ENCODE measurements around the gene MRPL2.

DNA sequence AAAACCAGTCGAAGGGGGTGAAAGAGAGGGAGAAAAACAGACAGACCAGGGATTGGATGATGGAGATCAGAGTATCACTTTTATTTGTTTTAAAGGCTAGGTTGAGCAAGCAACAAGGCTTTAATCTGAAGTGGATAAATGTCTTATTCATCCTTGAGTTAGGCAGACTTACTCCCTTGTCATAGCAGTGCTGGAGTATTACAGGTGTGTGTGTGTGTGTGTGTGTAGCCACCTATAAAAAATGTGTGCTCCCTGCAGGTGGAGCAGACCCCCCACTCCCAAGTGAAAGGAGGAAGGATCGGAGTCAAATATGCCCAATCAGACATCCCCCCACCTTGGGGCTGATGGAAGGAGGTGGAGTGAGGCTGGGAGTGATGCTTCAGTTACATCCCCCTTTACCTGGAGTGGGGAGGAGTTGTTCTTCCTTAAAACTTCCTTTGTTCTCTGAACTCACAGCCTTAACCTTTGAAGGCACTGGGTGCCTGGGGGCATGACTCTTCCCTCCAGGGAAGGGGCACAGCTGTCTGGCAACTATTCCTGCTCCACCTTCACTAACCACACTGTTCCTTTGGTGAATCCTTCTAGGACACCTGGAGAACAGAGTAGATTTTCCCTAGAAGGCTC lies 44.1 kb upstream of the MRPL2 start:
- TF ChIP-seq ZNF324 (tag by site-specific recombination; IDR thresholded peaks at IDR 0.05): no peak
- TF ChIP-seq, protein P1, sequence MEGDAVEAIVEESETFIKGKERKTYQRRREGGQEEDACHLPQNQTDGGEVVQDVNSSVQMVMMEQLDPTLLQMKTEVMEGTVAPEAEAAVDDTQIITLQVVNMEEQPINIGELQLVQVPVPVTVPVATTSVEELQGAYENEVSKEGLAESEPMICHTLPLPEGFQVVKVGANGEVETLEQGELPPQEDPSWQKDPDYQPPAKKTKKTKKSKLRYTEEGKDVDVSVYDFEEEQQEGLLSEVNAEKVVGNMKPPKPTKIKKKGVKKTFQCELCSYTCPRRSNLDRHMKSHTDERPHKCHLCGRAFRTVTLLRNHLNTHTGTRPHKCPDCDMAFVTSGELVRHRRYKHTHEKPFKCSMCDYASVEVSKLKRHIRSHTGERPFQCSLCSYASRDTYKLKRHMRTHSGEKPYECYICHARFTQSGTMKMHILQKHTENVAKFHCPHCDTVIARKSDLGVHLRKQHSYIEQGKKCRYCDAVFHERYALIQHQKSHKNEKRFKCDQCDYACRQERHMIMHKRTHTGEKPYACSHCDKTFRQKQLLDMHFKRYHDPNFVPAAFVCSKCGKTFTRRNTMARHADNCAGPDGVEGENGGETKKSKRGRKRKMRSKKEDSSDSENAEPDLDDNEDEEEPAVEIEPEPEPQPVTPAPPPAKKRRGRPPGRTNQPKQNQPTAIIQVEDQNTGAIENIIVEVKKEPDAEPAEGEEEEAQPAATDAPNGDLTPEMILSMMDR (tag by site-specific recombination; IDR thresholded peaks at IDR 0.05): no peak
- TF ChIP-seq, protein P2, sequence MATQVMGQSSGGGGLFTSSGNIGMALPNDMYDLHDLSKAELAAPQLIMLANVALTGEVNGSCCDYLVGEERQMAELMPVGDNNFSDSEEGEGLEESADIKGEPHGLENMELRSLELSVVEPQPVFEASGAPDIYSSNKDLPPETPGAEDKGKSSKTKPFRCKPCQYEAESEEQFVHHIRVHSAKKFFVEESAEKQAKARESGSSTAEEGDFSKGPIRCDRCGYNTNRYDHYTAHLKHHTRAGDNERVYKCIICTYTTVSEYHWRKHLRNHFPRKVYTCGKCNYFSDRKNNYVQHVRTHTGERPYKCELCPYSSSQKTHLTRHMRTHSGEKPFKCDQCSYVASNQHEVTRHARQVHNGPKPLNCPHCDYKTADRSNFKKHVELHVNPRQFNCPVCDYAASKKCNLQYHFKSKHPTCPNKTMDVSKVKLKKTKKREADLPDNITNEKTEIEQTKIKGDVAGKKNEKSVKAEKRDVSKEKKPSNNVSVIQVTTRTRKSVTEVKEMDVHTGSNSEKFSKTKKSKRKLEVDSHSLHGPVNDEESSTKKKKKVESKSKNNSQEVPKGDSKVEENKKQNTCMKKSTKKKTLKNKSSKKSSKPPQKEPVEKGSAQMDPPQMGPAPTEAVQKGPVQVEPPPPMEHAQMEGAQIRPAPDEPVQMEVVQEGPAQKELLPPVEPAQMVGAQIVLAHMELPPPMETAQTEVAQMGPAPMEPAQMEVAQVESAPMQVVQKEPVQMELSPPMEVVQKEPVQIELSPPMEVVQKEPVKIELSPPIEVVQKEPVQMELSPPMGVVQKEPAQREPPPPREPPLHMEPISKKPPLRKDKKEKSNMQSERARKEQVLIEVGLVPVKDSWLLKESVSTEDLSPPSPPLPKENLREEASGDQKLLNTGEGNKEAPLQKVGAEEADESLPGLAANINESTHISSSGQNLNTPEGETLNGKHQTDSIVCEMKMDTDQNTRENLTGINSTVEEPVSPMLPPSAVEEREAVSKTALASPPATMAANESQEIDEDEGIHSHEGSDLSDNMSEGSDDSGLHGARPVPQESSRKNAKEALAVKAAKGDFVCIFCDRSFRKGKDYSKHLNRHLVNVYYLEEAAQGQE (tag by site-specific recombination; IDR thresholded peaks at IDR 0.05): no peak

Measured in HEK293 (cell line).